GM12891 (cell line): ENCODE data around the gene GPR78.

Source experiments
- PAX5 ChIP-seq: IDR thresholded peaks from 2 replicates; pipeline ENCODE4 v1.6.1; 2011; ENCODE audit warnings: low read length, moderate library complexity, mild to moderate bottlenecking; ENCODE audit not compliant: insufficient read depth, severe bottlenecking
- POLR2A ChIP-seq: IDR thresholded peaks from 2 replicates; pipeline ENCODE4 v1.6.1; 2011; ENCODE audit warnings: low read depth, low read length, control low read depth
- POLR2AphosphoS5 ChIP-seq: IDR thresholded peaks from 2 replicates; pipeline ENCODE4 v1.6.1; 2011; ENCODE audit warnings: low read depth, low read length, control low read depth
- POU2F2 ChIP-seq: IDR thresholded peaks from 2 replicates; pipeline ENCODE4 v1.6.1; 2011; ENCODE audit warnings: low read depth, mild to moderate bottlenecking, control low read depth, low read length, moderate library complexity
- SPI1 ChIP-seq: IDR thresholded peaks from 2 replicates; pipeline ENCODE4 v1.6.1; 2011; ENCODE audit warnings: low read depth, low read length, control low read depth
- TAF1 ChIP-seq: IDR thresholded peaks from 2 replicates; pipeline ENCODE4 v1.6.1; 2011; ENCODE audit warnings: low read depth, low read length, control low read depth

GRCh38 chr4:8554555-8555100, 25.6 kb upstream of the GPR78 start:
- TF ChIP-seq POLR2A: no peak
- TF ChIP-seq POLR2AphosphoS5: no peak
- no peak for TF ChIP-seq TAF1
- TF ChIP-seq PAX5: no peak
- no peak for TF ChIP-seq SPI1
- no peak for TF ChIP-seq POU2F2
